ENCODE results near the gene TBR1. TPM values are rescaled to one million over a fixed set of nuclear protein-coding genes. Genes with fewer than 3 reads are reported as not detected.
A peak's percentile ranks its signal among the peaks of the same experiment; 100 is the strongest.

The TBR1 gene
- total RNA-seq, 1 donor from 2014 or later = not detected

DNA sequence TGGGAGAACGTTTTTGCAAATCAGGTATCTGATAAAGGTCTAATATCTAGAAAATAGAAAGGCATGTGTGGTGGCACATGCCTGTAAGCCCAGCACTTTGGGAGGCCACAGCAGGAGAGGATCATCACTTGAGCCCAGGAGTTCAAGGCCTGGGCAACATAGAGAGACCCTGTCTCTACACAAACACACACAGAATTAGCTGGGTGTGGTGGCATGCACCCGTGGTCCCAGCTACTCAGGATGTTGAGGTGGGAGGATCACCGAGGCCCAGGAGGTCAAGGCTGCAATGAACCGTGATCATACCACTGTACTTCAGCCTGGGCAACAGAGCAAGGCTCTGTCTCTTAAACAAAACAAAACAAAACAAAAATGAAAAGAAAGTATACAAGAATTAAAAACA lies 13.8 kb upstream of the TBR1 start:
- H3K27me3 Mint-ChIP-seq (ENCODE audit: unreplicated experiment) = no peaks in the 10 kb centered on the region
- H3K27ac Mint-ChIP-seq (ENCODE audit: unreplicated experiment) = no peak overlapping the region
- no peak for TF ChIP-seq CTCF (IDR thresholded peaks at IDR 0.05; ENCODE audit: partially characterized antibody, unreplicated experiment)
- H3K4me1 Mint-ChIP-seq (ENCODE audit: low read depth, unreplicated experiment) = peaks cover 4% of the 10 kb centered on the region
- DNase-seq = no peak
- no peaks in the 10 kb centered on the region for H3K9me3 Mint-ChIP-seq (ENCODE audit: unreplicated experiment)
- no peaks in the 10 kb centered on the region for H3K36me3 Mint-ChIP-seq (ENCODE audit: unreplicated experiment)
- no peak overlapping the region for H3K4me3 Mint-ChIP-seq (ENCODE audit: unreplicated experiment)

DNA sequence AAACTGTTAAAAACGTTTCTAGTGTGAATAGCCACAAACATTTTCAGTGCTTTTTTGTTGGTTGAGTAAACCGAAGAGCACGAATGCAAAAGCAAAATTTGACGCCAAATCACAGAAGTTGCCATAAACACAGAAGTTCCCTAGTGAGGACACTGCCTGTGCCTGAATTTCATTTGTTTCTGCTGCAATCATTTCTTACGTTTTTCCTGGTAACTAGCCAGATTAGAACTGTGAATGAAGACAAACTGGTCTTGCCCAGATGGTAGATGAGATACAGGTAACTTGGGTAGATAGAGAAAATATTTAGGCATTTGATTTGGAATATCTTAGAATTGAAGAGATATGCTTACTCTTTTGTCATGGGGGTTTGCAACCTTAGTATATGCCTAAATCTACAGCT lies 9.8 kb upstream of the TBR1 start:
- no peaks in the 10 kb centered on the region for H3K9me3 Mint-ChIP-seq (ENCODE audit: unreplicated experiment)
- H3K36me3 Mint-ChIP-seq (ENCODE audit: unreplicated experiment) = no peaks in the 10 kb centered on the region
- no peak overlapping the region for H3K4me3 Mint-ChIP-seq (ENCODE audit: unreplicated experiment)
- TF ChIP-seq CTCF (IDR thresholded peaks at IDR 0.05; ENCODE audit: partially characterized antibody, unreplicated experiment) = no peak
- DNase-seq = no peak
- H3K27ac Mint-ChIP-seq (ENCODE audit: unreplicated experiment) = peak overlapping the region; percentile 62
- peaks cover 4% of the 10 kb centered on the region for H3K4me1 Mint-ChIP-seq (ENCODE audit: low read depth, unreplicated experiment)
- H3K27me3 Mint-ChIP-seq (ENCODE audit: unreplicated experiment) = no peaks in the 10 kb centered on the region

- Mint-ChIP-seq H3K36me3 (ENCODE audit: unreplicated experiment) (no peaks in the 10 kb centered on the region), H3K27me3 (ENCODE audit: unreplicated experiment) (no peaks in the 10 kb centered on the region)
- no peak for DNase-seq
Measured at GRCh38 chr2:161407597-161407996, 8.5 kb upstream of the TBR1 start.

GRCh38 chr2:161409308-161409907 lies 6.7 kb upstream of the TBR1 start:
- no peak for DNase-seq

More at GRCh38 chr2:161407597-161407996, 8.5 kb upstream of the TBR1 start:
- Mint-ChIP-seq H3K9me3 (ENCODE audit: unreplicated experiment) (no peaks in the 10 kb centered on the region), H3K27ac (ENCODE audit: unreplicated experiment) (no peak overlapping the region), H3K4me1 (ENCODE audit: low read depth, unreplicated experiment) (peaks cover 4% of the 10 kb centered on the region), H3K4me3 (ENCODE audit: unreplicated experiment) (no peak overlapping the region)
- TF ChIP-seq CTCF (IDR thresholded peaks at IDR 0.05; ENCODE audit: partially characterized antibody, unreplicated experiment) = no peak

More at GRCh38 chr2:161409308-161409907, 6.7 kb upstream of the TBR1 start:
- peaks cover 4% of the 10 kb centered on the region for H3K27me3 Mint-ChIP-seq (ENCODE audit: unreplicated experiment)
- H3K27ac Mint-ChIP-seq (ENCODE audit: unreplicated experiment) = no peak overlapping the region
- TF ChIP-seq CTCF (IDR thresholded peaks at IDR 0.05; ENCODE audit: partially characterized antibody, unreplicated experiment) = no peak
- H3K9me3 Mint-ChIP-seq (ENCODE audit: unreplicated experiment) = peaks cover 4% of the 10 kb centered on the region
- H3K4me3 Mint-ChIP-seq (ENCODE audit: unreplicated experiment) = no peak overlapping the region
- peaks cover 9% of the 10 kb centered on the region for H3K4me1 Mint-ChIP-seq (ENCODE audit: low read depth, unreplicated experiment)
- H3K36me3 Mint-ChIP-seq (ENCODE audit: unreplicated experiment) = no peaks in the 10 kb centered on the region

Measured in glutamatergic neuron (in vitro differentiated cells).